UCSD-AML1 (cell line): Measurements from ENCODE around the gene NAMPT.
"Not testable (repeated sequence)": the region's sequence is repeated elsewhere in the genome, so short reads cannot be mapped to it uniquely, and the experiment has no call there.

ENCODE experiments used
- DNase-seq: peaks from one replicate; lab custom pipeline; 2025; ENCODE audit not compliant: unreplicated experiment; lab: John Stamatoyannopoulos, UW

The NAMPT gene

DNA sequence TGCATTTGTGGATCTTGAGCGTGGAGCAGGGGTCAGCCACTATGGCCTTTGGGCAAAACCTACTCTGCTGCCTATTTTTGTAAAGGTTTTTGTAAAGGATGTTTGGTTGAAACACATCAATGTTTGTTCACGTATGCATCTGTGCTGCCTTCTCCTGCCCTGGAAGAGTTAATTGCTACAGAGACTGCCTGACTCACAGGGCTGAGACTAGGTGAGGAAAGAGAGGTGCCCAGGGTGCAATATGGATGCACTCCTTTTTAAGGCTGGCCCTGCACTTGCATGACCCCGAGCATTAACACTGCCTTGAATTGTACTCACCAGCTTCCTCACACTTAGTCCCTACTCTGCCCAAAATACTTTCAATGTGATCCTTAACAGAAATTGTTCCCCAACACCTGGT lies 20.9 kb upstream of the NAMPT start:
- no peak for DNase-seq

DNA sequence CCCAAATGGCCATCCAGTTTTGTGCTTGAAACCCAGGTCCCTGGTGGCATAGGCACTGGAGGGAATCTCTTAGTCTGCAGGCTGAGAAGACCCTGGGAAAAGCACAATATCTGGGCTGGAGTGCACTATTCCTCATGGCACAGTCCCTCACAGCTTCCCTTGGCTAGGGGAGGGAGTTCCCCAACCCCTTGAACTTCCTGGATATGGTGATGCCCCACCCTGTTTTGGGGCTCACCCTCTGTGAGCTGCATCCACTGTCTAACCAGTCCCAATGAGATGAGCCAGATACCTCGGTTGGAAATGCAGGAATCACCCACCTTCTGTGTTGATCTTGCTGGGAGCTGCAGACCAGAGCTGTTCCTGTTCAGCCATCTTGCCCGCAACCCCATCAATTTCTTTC lies 19.8 kb upstream of the NAMPT start:
- no peak for DNase-seq

DNA sequence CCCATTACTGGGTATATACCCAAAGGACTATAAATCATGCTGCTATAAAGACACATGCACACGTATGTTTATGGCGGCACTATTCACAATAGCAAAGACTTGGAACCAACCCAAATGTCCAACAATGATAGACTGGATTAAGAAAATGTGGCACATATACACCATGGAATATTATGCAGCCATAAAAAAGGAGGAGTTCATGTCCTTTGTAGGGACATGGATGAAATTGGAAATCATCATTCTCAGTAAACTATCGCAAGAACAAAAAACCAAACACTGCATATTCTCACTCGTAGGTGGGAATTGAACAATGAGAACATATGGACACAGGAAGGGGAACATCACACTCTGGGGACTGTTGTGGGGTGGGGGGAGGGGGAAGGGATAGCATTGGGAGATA lies 13.8 kb upstream of the NAMPT start:
- not testable (repeated sequence) for DNase-seq

DNA sequence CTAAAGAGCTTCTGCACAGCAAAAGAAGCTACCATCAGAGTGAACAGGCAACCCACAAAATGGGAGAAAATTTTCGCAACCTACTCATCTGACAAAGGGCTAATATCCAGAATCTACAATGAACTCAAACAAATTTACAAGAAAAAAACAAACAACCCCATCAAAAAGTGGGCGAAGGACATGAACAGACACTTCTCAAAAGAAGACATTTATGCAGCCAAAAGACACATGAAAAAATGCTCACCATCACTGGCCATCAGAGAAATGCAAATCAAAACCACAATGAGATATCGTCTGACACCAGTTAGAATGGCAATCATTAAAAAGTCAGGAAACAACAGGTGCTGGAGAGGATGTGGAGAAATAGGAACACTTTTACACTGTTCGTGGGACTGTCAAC lies 13.4 kb upstream of the NAMPT start:
- not testable (repeated sequence) for DNase-seq

DNA sequence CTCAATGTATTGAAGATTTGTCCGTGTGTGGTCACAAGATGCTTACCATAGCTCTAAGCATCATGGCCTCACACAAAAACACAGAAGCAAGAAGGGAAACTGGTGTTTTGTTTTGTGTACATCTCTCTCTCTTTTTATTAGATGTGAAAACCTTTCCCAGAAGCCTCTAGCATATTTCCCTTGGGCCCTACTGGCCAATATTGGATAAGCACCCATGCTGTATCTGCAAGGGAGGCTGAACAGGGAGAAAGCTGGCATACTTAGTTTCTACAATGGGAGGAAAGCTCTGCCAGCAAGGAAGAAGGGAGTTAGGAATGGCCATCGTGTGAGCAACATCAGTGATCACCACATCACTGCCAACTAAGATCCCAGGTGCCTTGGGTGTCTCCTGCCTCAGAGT lies 9.6 kb upstream of the NAMPT start:
- no peak for DNase-seq

DNA sequence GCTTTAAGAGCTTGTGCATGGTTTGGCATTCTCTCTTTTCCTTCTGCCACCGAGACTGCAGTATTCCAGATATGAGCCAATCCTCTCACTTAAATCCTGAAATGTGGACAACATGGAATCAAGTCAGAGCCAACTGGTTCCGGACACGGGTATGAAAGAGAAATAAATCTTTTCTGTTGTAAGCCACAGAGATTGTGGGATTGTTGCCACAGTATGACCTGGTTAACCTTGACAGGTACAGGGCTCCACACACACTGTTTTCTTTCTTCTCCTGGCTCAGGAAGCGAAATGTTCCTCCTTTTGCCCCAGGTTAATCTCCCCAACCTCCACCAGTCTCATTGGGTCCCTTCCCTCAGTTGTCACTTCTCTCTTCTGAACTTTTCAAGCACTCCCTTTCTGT lies 6.5 kb upstream of the NAMPT start:
- no peak for DNase-seq

DNA sequence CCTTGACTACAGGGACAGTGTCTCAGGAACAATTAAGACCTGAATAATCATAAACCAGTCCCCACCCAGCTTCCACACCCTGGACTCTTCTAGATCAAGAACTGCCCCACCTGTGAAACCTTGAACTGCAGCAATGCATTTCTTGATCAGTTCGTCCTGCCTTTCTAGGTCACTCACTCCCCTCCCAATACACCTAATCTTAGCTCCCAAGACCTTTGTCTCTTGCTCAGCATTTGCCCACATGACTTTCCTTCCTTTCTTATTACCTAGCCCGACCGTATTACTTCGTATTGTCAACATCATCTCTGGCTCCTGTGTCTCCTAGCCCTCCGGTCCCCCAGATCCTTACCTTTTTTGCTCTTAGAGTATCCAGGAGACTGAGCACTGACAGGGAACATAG lies 5.5 kb upstream of the NAMPT start:
- DNase-seq: no peak

DNA sequence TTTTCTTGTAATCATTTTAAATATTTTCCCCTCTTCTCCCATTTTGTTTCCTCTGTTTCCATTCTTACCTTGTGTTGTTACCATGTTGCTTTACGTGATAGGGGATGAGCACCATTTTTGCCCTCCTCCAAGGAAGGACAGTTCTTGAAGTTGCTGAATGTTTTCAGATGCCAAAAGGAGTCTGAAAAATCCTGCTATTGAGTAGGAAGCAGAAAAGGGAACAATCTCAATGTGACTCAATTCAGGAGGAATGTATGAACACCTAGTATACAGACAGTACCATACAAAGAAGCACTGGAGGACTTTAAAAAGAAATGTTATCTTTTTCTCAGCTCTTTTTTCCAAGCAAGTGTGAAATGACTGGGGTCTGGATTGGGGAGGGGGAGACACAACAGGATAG lies 5.1 kb upstream of the NAMPT start:
- no peak for DNase-seq

DNA sequence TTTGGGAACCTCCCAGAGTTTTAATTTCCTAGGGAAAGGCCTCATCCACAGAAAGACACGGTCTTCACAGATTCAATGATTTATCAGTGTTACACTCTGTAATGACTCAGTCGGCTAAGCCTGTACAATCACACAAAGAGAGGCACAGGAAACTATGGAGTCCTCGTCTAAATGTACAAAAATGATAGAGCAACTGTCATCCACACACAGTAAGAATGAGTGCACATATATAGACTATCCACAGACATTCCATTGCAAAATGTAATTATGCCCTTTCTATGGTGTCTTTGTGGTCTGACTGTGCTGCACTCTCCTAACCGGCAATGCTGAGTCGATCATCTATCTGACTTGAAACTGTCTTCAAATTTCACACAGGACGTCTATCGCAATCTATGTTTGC lies 3.5 kb upstream of the NAMPT start:
- DNase-seq: no peak

DNA sequence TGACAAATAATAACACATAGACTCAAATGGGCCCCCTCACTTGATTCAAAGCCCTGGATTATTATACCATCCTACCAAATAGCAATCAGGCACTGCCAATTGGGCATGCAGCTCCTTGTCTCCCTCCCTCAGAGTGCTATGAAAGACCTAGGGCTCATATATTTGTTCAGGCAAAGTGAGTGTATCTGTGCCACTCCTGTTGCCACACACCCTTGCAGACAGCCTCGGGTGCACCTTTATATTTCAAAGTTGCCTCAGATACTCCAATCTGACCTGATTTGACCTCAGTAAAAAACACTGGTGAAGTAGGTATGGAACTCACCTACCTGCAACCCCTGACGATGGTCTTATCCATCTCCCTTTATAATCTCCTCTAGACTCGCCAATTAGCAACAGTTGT lies 3.0 kb upstream of the NAMPT start:
- DNase-seq: no peak

DNA sequence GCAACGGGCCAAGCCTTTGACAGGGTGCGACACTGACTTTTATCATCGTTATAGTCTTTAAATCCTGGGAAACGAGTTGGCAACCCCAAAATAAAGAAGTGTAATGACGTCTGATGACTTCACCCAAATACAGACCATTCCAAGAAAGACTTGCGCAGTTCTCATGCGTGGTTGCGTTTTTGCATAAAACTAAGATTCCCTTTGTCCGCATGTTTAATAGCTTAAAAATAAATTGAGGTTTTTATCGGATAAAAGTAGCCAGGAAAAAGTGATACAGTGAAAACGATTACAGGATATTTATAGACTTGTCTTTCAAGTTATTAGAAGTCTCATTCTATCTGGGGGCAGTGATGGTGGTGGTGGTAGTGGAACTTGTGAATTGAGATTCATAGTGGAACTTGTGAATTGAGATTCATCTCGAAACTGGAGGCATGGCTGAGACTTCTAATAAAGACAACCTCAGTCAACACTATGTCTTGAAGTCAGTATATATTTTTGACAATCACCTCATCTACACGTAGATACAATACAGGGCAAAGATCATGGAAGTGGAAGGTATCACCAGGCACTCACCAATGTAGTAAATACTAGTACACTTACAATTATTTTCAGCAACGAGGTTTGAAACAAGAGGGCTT lies 1.2 kb upstream of the NAMPT start:
- no peak for DNase-seq

DNA sequence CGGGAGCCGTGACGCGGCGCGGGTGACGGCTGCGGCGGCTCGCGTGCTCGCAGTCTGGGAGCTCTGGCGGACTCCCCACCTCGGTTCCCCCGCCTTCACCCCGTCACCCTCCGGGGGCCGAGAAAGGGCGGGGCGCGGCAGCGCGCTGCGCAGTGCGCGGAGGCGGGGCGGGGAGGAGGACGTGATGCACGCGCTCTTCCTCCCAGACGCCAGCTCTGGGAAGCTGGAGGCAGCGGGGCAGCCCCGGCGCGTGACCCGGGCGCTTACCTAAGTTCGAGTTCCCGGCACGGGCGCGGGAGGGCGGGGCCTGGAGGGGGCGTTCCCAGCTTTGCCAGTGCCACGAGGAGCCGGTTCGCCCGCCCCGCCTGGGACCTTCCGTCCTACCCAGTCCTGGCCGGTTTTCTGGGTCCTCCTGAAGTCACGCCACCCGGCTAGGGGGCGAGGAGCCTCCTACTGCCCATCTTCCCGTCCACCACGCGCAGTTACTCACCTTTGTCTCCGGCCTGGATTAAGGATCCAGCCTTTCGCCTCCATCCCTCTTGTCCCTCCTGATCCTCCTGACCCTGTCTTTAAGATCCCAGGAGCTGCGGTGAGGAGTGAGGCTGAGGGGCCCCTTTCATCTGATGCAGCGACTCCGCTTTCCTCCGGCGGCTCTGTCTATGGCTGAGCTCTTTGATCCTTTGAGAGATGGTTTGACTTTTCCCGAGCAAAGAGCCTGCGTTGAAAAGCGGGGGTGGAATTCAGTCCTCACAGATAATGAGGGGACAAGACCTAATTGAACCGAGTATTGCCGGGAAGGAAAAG lies 470 bp upstream of the NAMPT start:
- peak; percentile 94 for DNase-seq

DNA sequence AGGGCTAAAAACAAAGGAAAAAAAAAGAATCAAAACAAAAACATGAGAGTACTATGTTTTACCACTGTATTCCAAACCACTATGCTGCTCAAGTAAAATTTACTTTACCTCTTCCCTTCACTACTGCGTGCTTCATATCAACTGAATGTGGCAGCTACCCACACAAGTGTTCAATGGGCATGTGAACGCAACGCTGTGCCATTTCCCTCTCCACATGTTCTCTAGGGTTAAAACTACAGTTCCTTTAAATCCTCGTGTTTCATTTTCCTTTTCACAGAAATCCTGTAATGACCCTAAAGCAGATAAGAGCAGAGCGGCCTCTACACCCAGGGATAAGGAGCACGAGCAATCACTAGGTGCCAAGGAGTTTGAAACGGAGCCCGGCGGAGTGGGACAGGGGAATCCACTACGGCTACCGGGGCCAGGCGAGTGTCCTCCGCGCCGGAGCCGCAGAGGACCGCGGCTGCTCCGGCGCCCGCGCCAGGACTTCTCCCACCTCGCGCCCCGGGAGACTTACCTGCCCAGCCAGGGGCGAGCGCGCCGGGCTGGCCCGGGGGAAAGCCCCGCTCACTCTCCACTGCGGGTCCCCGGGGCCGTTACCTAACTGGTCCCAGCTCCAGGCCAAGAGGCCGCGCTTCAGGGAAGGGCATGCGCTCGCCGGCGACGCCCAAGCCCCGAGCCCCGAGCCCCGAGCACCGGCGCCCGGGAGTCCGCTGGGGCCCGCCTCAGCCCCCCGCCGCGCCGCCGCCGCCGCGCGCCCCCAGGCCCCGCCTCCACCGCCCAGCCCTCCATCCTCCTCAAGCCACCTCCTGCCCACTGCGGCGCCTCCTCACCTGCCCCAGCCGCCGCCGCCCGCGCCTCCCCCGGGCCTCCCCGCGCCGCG lies 711 bp downstream of the NAMPT start:
- peak; percentile 21 for DNase-seq

DNA sequence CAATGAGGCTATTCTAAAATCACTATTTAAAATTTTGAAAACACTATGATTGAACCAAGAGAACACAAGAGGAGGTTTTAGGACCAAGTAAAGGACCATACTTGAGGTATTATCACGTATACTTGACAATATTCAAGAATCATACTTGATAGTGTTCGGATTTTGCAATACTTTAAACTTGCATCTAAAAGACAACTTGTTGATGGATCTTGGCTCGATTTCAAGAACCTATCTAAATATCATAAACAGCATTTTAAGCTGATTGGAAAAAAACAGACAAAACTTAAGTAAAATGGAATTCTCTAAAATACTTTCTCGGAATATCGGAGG lies 1.3 kb downstream of the NAMPT start:
- no peak for DNase-seq

DNA sequence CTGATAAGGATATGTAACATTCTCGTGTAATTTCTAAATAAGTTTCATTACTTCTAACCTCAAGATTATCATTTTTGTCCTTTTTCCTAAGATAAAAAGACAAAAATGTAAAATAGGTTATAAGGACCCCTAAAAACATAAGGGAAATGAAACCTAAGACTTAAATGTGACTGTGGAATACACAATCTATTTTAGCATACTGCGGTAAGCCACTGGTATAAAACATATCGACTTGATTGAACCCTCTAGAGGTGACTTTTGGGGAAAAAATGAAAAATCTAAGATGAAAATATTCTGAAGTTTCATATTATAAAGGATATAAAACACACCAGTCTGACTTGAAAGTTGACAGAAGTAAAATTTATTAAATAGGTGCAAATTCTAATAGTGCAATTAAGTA lies 1.9 kb downstream of the NAMPT start:
- no peak for DNase-seq

DNA sequence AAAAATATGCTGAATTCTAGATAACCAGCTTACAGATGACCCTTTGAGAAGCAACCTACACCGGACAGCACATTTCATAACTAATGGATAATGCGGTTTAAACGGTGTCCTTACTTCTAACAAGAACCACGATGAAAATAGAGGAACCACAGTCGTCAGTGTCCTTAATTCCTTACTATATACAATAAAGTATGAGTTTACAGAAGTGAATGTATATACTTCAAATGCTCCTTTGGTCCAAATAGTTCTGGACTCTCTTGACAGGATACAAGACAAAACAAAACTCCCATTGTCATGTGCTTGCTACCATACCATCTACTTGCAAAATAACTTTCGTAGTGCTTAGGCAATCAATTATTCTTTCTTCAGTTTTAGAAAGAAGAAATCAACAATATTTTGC lies 2.4 kb downstream of the NAMPT start:
- DNase-seq: no peak

DNA sequence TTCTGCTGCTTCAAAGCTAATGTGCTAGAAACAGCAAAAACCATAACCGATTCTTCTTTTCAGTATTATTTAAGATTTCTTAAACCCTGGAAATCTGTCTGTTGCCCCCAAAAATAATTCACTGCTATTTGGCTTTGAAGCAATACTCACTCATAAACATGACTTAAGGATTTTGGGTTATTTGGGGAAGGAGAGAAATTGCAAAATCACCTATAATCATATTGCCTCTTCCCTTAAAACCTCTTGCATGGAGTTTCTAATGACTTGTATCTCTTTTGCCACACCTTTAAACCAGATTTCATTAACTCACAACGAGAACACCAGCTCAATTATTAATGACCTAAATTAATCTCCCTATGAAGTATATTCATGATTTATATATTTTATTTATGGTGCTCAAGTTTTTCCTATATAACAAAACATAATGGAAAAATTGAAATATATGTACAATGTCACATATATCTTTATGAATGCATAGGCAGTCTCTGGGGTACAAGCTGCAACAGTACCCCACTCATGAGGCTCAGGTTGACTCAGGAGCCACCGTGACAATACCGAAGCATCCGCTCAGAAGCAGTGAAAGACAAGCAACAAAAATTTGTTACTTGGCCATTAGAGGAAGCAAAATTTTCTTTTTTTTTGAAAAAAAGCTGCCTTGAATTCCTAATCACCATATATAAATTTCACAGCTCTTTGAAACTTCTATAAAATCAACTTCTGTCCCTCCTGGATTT lies 3.0 kb downstream of the NAMPT start:
- no peak for DNase-seq

DNA sequence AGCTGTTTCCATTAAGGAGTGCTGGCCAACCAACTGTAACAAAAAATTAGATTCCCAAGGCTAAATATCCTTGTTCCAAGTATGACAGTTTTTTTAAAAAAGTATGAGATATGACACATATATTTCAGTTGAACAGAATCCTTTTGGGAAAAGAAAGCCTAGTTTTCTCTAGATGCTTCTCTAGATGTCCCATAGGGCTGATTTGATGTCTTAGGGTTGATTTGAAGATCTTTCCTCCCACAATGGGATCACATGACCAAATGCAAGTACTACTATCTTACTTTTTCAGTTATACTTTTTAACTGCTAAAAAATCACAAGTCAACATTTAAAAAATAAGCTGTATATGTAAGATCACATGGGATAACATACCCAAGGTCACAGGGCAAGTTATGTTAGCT lies 3.7 kb downstream of the NAMPT start:
- DNase-seq: no peak

DNA sequence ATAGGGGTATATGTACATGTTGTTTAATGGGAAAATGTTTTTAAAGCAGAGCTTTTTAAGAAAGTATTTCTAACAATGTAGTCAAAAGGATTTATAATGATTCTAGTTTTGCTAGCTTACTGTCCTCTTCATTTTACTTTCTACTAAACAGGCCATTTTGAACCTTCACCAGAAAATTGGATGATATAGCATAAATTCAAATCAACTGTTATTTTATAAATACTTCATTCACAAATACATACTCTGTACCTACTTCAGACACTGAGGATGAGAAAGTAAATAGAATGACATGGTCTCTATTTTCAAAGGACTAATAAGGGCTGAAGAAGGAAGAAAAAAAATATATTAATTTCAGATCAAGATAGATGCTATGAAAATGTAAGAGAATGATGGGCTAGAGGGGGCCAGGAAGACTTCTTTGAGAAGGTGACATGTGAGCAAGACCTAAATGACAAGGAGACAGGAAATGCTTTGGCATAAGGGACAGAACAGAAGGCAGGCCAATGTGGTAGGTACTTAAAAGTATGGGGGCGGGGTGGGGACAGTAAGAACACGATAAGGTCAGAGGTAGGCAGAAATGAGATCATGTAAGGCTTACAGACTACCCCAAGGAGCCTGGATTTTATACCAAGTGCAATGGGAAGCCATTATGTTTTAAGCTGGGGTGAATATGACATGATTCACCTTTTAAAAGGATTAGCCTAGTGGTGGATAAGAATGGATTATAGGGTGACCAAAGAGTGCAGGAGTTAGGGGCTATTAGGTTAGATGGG lies 5.2 kb downstream of the NAMPT start:
- no peak for DNase-seq

DNA sequence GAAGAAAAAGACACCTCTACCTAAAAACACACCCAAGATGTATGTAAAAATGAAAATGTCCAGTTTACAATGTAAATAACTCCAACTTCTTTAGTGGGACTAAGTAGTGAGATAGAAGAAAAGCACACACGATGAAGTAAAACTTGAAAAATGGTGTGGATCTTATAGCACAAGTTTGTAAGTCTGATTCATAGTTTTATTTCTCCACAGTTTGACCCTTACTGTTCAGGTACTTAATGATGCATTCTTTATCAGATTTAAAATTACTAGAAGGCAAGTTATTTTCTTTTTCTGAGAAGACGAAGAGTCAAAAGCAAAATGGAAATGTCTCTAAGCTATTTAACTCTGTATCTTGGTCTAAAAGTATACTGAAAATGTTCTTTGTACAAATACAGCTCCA lies 6.1 kb downstream of the NAMPT start:
- DNase-seq: no peak

DNA sequence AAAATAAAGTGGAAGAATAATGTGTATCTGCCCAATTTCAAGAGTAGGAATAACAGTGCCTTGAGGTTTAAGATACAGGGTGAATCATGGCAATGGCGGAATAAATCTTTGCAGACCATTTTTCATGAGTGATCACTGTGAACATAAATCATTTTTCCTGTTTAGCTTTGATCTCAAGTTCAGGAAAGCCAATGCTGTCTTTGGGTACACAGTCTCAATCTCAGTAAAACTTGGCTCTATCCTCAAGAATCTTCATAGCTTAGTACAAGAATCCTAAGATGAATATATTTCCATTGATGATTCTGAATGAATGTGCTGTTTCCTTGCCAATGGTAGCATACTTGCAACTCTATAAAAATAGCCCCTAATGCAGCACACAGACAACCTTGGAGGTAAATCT lies 6.8 kb downstream of the NAMPT start:
- no peak for DNase-seq
